Upper lobe of right lung (tissue), 1 donor: ENCODE results near the gene TFDP2. TPM values are rescaled to one million over a fixed set of nuclear protein-coding genes. Genes with fewer than 3 reads are reported as not detected.

Experiments used
- ATAC-seq: fragments of 200-7000 bp; cut with Tn5 transposase; one replicate; pipeline ENCODE4 v1.9.1; 2020; ENCODE audit warnings: mild to moderate bottlenecking, moderate library complexity
- DNase-seq: peaks from one replicate; pipeline ENCODE4 v3.0.0-alpha.2; 2020
- H3K27ac ChIP-seq: fragments of 200-600 bp; one replicate; pipeline ENCODE4 v1.8.0; 2022
- H3K27me3 ChIP-seq: fragments of 200-600 bp; one replicate; pipeline ENCODE4 v1.8.0; 2022; ENCODE audit warnings: mild to moderate bottlenecking
- H3K36me3 ChIP-seq: fragments of 200-600 bp; one replicate; pipeline ENCODE4 v1.8.0; 2022
- H3K4me1 ChIP-seq: fragments of 200-600 bp; one replicate; pipeline ENCODE4 v1.8.0; 2022
- H3K4me3 ChIP-seq: fragments of 200-600 bp; one replicate; pipeline ENCODE4 v1.8.0; 2022; ENCODE audit warnings: mild to moderate bottlenecking
- H3K9me3 ChIP-seq: fragments of 200-600 bp; one replicate; pipeline ENCODE4 v1.8.0; 2022
- intact Hi-C: fragments of 100-400 bp; cut with DNase I; formaldehyde crosslinking; loops from one replicate; pipeline ENCODE4 v1.11.0; 2022
- total RNA-seq: library from RNA; stranded (reverse); fragmentation: NEBNext Ultra II Directional; extraction: Animal tissue kit (Norgen Biotek cat#: 25700); gene quantifications from one replicate; pipeline ENCODE4 v1.2.1, GENCODE V29; 2021
- TF ChIP-seq, protein P1 (sequence below): fragments of 200-600 bp; IDR thresholded peaks from one replicate; pipeline ENCODE4 v1.8.0; 2022; ENCODE audit warnings: antibody characterized with exemption
- donor health status: DM: no; HTN: yes; CAD: no; lungs with severe emphysema.

TFDP2 gene
- total RNA-seq, 1 donor from 2014 or later, result 26.7 TPM

DNA sequence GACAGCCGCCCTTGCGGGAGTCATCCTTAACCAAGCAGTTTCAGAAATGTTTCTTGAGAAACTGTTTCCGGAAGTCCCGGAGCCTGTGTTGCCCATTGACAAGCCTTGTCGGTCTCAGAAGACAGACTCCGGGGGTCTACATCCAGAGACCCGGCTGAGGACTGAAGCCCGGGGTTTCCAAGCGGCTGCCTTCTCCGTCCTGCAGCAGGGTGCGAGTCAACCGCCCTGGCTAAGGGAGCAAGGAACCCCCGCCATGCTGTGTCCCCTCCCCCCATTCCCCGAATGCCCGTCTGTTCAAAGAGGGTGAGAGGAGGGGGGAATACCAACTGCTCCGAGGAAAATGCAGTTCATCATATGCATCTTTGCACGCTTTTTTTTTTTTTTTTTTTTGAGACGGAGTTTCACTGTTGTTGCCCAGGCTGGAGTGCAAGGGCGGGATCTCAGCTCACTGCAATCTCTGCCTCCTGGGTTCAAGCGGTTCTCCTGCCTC, 211.3 kb downstream of the TFDP2 start:
- ATAC-seq, result no peak
- DNase-seq, result no peak
- Histone ChIP-seq H3K27me3 (no peaks in the 10 kb centered on the region), H3K9me3 (no peaks in the 10 kb centered on the region), H3K4me1 (peaks cover 4% of the 10 kb centered on the region), H3K36me3 (no peaks in the 10 kb centered on the region), H3K27ac (no peak overlapping the region), H3K4me3 (no peak overlapping the region)
- TF ChIP-seq, protein P1, sequence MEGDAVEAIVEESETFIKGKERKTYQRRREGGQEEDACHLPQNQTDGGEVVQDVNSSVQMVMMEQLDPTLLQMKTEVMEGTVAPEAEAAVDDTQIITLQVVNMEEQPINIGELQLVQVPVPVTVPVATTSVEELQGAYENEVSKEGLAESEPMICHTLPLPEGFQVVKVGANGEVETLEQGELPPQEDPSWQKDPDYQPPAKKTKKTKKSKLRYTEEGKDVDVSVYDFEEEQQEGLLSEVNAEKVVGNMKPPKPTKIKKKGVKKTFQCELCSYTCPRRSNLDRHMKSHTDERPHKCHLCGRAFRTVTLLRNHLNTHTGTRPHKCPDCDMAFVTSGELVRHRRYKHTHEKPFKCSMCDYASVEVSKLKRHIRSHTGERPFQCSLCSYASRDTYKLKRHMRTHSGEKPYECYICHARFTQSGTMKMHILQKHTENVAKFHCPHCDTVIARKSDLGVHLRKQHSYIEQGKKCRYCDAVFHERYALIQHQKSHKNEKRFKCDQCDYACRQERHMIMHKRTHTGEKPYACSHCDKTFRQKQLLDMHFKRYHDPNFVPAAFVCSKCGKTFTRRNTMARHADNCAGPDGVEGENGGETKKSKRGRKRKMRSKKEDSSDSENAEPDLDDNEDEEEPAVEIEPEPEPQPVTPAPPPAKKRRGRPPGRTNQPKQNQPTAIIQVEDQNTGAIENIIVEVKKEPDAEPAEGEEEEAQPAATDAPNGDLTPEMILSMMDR, result no peak
- intact Hi-C loops, result no loop called here

DNA sequence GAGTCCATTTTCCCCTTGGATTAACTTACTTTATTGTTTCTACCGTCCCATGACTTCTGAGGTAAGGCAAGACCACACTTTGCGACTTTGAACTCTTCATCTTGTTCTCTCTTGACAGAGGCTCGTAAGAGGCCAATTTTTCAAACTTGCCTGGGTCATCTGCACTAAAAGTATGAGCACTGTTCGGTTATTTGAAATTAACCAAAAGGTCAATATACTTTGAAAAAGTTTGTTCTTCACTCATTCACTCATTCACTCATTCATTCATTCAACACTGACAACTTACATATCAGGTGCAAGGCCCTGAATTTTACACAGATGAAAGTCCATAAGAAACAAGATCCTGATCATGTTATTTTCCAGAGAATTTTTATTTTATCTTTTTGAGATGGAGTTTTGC, 215.0 kb downstream of the TFDP2 start:
- Histone ChIP-seq H3K27me3 (no peaks in the 10 kb centered on the region), H3K36me3 (no peaks in the 10 kb centered on the region), H3K9me3 (no peaks in the 10 kb centered on the region), H3K27ac (no peak overlapping the region), H3K4me1 (no peaks in the 10 kb centered on the region), H3K4me3 (no peak overlapping the region)
- ATAC-seq (no peak), DNase-seq (no peak)
- intact Hi-C loops, result no loop called here
- TF ChIP-seq, protein P1, result no peak

DNA sequence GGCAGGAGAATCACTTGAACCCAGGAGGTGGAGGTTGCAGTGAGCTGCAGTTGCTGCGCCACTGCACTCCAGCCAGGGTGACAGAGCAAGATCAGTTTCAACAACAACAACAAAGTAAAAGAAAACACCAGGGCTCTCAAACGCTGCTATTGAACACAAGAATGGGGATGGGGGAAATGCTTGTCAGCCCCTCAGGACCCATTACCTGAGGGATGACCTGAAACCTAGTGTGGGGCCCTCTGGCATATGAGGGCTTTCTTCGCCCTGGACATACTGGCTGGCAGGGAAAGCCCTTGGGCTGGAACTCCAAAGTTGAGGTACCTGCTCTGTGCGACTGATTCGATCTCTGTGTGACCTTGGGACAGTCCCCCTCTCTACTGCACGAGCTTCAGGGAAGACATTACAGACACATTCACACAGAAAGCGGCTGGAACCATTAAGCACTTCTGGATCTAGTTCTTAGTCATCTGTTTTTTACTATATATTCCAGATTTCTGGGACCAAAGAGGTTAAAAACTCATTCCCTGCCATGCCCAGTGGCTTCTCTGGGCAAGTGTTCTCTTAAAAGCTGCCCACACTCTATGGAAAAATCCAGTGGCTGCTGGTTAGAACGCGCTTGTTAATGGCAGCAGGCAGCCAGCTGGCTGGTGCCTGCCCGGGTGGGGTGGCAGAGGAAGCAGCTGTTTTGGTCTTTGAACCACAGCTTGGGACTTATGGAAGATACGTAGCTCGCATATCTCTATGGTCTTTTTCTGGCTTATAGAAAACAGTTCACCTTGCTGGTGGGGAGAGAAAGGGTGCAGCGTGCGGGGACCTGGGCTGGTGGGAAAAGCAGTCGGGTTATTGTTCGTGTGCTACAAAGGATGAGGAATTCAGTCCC, 215.7 kb downstream of the TFDP2 start:
- no peaks in the 10 kb centered on the region for H3K36me3 ChIP-seq
- H3K27ac ChIP-seq, result no peak overlapping the region
- DNase-seq (no peak), ATAC-seq (no peak)
- H3K27me3 ChIP-seq, result no peaks in the 10 kb centered on the region
- no peak overlapping the region for H3K4me3 ChIP-seq
- intact Hi-C loops, result no loop called here
- H3K9me3 ChIP-seq, result no peaks in the 10 kb centered on the region
- TF ChIP-seq, protein P1, result no peak
- H3K4me1 ChIP-seq, result no peaks in the 10 kb centered on the region

DNA sequence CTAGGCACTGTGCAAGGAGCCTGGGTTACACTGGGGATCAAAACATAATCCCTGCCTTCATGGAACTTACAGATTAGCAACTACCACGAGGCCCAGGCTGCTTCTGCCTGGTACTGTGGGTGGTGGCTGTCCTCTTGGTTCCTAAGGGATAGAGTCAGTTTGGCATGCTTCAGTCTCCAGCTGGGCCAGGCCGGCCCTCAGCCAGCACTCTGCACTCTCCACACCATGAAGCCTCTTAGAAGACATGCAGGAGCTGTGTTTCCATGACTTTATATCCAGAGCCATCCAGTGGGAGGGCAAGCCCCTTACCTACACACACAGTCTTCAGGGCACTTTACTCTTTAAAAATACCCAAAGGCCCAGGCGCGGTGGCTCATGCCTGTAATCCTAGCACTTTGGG, 218.5 kb downstream of the TFDP2 start:
- intact Hi-C loops, result no loop called here
- ATAC-seq (no peak), DNase-seq (no peak)
- Histone ChIP-seq H3K4me3 (no peak overlapping the region), H3K9me3 (no peaks in the 10 kb centered on the region), H3K36me3 (no peaks in the 10 kb centered on the region), H3K27ac (no peak overlapping the region), H3K4me1 (no peaks in the 10 kb centered on the region), H3K27me3 (no peaks in the 10 kb centered on the region)
- TF ChIP-seq, protein P1, result no peak

DNA sequence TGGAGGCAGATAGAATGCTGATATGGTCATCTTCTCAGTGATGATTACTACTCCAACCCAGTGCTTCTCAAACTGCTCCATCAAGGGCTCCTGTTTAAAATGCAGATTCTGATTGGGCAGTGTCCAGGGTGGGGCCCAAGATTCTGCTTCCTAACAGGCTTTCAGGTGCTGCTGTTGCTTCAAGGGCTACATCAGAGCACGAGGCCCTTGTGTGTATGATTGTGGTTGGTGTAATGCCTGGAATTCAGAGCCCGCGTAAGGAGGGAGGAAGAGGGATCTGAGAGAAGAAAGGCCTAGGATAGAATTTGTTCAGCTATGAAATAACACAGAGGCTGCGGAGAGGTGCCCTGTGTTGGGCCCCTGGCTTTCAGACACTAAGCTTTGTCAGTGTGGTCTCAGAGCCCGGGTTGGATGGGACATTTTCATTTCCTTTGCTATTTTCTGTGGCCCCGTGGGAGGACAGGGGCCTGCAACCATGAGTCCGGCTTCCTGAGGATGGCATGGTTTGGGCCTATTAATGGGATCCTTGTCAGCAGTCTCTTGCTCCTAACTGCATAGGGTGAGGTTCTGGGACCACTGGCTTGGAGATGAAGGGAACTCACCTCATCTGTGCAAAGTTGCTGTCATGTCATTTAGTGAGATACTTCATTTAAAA, 219.9 kb downstream of the TFDP2 start:
- DNase-seq (no peak), ATAC-seq (no peak)
- no peaks in the 10 kb centered on the region for H3K9me3 ChIP-seq
- H3K4me3 ChIP-seq, result no peak overlapping the region
- TF ChIP-seq, protein P1, result no peak
- H3K4me1 ChIP-seq, result no peaks in the 10 kb centered on the region
- H3K27me3 ChIP-seq, result no peaks in the 10 kb centered on the region
- no peak overlapping the region for H3K27ac ChIP-seq
- peaks cover 10% of the 10 kb centered on the region for H3K36me3 ChIP-seq
- intact Hi-C loops, result loop anchor here (10.0 kb wide), 1 partner anchor 345 kb away; no protein-coding TSS in a partner anchor
